NCI-H82 treated with DMSO at 0.1 percent for 48 hours (cell line): ENCODE data around the gene GAREM1.
"Not testable (repeated sequence)": the region's sequence is repeated elsewhere in the genome, so short reads cannot be mapped to it uniquely, and the experiment has no call there.

Experiments
- DNase-seq: peaks from one replicate; lab custom pipeline; 2025; ENCODE audit not compliant: unreplicated experiment; lab: John Stamatoyannopoulos, UW

GAREM1 gene

DNA sequence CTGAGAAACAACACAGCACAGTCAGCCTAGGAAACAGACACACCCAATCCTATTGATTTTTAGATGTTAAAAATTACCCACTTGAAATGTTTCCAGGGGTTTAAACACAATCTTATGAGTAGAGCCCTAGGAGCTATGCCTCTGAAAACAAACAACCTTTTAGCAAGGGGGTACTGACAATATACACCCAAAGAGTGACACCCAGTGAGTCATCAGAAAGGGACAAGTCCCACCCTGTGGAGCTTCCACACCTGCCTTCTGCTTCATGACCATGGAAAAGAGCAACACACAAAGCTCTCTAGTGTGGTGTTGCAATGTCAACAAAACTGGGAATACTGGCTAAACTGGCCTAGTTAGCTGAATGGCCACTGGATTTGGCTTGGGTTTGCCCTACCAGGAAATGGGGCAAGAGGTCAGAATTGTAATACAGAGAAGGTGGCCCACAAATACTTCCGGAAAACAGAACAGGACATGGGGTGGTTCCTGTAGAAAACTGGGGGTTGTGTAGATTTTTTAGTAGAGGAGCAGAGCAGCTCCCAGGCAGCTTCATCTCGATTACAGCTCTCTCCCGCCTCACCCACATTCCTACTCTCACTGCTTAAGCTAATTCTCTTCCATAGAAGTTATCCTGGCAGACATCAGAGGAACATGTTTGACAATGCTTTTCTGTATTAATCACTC is 98.2 kb downstream of the GAREM1 start:
- no peak for DNase-seq

- DNase-seq = no peak
These were observed 98.7 kb downstream of the GAREM1 start for GRCh38 chr18:32372047-32372380.

DNA sequence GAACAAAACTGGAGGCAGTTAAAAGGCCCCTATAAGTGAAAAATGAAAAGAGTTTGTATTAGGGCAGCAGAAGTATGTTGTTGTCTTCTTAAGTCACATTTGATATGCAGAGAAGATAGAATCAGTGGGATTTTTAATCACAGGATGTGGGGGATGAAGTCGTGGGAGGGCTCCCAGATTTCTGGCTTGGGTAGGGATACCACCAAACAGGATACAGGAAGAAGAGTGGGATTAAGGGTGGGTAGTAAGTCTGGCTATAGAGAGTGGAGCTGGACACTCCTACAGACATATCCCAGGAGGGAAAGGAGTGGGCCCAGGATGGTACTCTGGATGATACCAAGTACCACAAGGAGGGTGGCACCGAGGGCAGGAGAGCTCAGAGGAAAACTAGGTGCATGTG is 99.3 kb downstream of the GAREM1 start:
- DNase-seq = no peak

DNA sequence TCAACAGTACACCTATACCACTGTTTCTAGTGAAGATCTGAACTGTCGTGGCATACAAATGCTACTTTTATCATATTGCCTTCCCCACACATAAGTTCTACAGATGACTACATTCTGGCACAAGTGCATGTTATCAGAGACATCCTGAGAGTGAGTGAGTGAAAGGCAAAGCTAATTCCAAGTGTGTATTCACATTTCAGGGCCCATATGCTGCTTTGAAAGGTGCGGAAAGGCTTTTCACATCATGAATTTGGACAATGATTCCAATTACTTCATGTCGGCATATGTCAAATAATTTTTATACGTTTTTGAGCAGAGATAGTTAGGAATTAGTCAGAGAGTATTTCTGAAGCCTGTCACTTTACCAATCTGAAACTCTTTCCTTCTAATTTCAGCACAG is 101.7 kb downstream of the GAREM1 start:
- no peak for DNase-seq

DNA sequence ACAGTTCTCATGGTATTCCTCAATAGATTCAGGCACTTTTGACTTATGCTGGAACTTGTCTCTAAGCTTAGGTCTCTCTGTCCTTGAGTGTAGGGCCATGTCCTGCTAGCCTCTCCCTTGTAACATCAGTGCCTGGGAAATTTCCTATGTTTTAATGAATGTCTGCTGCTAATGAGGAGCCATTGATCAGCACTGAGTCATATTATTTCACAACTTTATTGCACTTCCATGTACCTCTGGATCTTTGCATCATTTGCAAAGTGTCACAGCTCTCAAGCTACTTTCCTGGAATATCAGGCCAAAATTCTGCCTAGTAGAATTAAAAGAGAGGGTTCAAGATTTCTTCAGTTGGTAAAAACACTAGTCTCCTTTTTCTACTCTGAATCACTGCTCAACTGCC is 102.5 kb downstream of the GAREM1 start:
- no peak for DNase-seq

DNA sequence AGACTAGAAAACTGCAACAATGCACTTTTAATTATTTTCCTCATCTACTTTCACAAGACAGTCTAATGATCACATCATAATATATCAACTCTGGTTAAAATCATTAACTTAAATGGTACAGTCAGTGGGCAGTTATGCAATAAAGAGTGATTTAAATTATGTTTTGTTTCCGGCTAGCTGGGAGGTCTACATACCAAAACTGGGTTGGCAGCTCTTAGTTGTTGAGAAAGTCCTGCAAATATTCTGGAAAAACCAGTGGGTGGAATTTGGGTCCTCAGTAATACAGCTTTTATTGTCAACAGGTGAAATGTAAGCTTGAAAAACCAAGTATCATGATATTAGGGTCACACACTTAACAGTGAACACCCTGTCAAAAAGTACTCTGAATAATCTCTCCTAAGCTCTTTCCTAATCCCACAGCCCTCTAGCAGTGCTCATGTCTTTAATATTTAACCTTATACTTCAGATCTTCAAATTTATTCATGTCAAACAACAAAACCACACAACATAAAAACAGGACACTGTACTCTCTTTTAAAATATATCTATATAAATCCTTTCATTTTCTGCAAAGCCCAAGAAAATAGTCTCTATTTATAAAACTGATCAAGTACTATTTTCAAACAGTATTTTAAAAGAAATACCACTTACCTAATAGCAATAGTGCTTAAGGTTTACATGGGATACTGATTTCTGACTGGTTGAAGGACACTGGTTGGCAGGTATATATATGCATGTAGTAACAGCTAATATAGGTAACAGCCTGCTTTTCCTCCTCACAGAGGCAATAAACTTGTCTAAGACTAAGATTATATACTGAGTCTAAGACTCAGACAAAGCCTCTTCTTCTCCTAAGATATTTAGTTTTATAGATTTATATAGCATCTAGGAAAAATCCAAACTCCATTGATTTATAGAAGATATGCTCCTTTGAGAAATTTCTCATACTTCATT is 103.8 kb downstream of the GAREM1 start:
- peak; percentile 8 for DNase-seq

DNA sequence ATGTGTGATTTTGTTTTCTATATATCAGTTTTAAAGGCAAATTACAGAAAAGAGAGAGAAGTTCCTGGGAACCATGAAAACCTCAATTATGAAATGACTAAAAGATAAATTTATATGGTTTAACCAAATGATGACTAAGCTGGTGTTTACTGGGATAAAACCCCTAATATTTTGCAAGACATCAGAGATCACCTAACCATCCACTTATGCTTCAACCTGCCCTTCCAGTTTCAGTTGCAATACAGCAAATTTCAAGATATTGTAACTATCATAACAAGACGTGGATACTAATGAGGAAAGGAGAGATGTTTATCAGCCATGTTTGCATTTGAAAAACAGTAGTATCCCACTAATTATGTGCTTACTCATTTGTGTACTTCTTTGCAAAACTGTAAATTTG is 108.2 kb downstream of the GAREM1 start:
- DNase-seq = no peak

DNA sequence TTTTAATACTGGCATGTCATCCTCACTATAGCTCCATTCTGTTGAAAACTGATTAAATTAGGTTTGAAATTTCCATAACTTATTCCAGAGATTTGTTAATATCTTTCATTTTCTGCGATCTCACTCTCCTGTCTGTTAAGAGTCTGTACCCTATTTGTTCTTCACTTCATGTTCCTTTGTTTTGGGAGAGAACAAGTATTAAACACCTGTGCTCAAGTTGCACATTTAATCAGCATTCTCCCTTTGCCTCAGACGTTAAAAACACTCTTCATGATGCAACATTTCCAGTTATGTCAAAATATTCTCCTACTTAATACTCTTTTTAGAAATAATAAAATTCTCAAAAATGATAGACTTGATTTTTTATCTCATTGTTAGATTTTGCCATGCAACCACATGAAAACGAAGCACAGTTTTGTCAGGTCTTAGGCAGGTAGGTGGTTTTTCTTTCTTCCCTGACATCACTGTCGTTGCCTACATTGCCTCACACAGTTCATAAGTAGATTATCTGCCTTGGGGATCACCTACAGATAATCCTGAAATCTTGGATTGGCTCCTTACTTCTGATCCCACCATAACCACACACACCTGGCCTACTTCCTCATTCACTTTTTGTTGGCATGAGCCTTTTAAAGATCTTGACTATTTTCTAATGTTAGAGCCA is 109.9 kb downstream of the GAREM1 start:
- peak; percentile 52 for DNase-seq

DNA sequence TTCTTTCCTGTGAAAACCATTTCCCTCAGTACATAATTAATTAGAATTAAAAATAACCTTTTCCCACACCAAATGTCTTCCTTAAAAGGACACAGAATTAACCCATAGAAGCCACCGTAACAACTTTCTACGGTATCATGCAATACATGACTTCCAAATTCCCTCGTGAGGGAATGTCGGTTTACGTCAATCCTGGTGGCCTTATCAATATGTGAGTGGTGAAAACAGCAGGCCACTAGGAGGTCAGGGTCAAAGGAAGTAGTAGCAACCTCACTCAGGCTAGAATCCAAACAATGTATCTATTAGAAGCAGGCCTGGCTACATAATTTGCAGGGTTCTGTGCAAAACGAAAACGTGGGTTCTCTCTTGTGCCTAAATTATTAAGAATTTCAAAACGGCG is 112.2 kb downstream of the GAREM1 start:
- DNase-seq = no peak

GRCh38 chr18:32358075-32358474 is 112.6 kb downstream of the GAREM1 start:
- DNase-seq = no peak

DNA sequence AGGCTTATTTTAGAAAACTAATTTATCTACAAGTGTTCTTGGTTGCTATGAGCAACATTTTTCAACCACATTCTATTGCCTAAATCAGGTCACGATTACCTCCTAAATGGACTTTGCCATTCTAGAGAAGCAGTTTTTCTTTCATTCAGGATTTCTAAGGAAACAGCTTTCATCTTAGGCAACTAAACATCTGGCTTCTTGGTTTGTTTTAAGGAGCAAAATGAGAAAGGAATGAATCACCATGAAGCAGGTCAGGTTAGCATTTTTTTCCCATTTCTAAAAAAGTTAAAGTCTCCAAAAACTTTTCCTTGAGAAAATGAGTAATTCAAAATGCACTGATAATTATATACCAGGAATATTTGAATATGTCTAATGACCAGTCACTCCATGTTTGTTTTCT is 114.8 kb downstream of the GAREM1 start:
- no peak for DNase-seq

GRCh38 chr18:32354518-32354917 is 116.2 kb downstream of the GAREM1 start:
- no peak for DNase-seq

GRCh38 chr18:32353257-32353656 is 117.4 kb downstream of the GAREM1 start:
- DNase-seq = no peak

GRCh38 chr18:32351032-32351431 is 119.7 kb downstream of the GAREM1 start:
- DNase-seq = no peak

DNA sequence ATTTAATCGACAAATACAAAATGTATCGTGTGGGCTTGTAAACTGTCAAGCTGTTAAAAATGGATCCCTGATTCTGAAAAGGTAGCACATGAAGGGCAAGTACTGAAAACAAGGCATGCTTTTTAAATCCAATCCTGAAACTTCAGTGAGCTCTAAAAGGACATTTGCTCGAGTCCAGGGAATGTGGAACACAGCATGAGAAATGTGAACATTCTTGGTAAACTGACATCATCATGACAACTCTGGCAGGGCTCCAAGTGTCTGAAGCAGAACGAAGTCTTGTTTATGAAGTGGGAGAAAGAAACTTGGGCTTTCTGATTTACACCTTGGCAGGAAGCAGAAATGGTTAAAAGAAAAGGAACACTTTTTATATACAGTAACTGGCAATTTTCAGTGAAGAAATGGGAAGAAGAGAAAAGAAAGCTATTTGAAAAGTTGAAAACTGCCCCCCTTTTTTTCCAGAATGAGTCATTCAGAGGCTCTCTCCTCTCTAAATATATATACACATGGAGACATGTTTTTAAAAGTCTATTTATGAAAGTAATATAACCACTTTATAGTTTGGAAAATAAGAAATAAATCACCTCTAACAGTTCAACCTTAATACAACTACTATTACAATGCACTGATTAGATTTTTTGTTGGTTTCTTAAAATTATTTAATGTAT is 120.8 kb downstream of the GAREM1 start:
- no peak for DNase-seq

- no peak for DNase-seq
These were observed 124.0 kb downstream of the GAREM1 start for GRCh38 chr18:32346671-32347070.

DNA sequence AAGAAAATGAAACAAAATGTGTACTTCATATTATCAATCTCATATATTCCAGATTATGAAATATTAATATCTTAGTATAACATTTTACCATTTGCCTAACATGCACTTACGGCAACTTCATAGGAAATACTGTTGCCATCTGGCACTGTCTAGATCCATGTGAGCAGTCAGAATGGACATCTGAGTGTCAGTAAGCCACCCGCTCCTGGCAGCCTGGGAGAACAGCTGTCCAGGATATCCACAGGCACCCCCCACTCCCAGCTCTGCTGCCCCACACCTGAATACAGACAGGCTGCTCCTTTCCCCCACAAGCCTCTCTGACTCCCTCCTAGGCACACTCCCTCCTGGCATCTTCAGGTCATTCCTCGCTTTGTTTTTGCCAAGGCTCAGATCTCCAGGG is 127.0 kb downstream of the GAREM1 start:
- peak; percentile 39 for DNase-seq

GRCh38 chr18:32341112-32341511 is 129.6 kb downstream of the GAREM1 start:
- not testable (repeated sequence) for DNase-seq

DNA sequence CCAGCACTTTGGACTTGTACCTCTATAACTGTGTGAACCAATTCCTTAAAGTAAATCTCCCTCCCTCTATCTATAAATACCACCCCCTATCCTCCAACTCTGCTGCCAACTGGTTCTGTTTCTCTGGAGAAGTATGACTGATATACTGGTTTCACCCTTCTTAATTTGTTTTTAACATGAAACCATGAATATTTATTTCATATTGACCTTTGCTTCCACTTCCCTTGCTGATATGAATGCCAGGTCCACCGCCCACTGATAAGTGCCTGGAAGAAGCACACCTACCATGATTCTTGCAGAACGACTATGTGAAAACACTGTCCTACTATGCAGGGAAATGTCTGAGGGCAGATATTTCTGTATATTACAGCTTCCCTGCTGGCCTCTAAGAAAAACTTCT is 131.6 kb downstream of the GAREM1 start:
- no peak for DNase-seq

DNA sequence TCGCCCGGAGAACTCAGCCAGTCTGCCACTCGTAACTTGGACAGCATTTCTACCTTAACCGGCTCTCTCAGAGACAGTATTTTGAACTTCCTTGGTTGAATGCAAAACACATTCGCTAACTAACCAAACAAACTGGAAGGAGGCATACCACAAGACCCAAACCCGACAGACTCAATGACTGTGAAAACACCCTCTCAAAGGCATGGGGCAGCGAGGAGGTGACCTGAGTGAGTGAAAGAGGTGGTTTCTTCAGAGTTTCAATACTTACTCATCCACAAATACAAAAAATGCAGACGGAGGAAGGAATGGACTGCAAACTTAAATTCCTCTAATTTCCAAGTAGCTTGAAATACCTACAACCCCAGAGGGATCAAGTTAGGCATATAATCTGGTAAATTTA is 132.9 kb downstream of the GAREM1 start:
- no peak for DNase-seq

DNA sequence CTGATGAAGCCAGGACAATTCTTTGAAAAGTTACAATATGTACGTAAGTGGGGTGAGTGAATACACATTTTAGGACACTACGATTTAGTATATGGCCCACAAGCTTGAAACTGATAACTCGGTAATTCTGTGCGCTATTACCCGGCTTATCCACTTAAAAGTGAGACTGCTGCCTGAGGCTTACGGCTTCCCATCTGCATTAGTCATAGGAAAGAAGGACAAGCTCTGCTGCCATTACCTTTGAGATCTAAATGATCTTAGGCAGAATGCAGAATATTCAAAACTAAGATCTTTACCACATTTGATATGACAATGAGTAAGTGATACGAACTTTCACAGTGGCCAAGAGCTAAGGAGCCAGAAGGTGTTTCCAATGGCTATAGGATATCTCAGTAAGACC is 133.3 kb downstream of the GAREM1 start:
- no peak for DNase-seq
